Karpas-422 (cell line): ENCODE data around the gene FBN1. TPM values are rescaled to one million over a fixed set of nuclear protein-coding genes. Genes with fewer than 3 reads are reported as not detected.

Experiments
- DNase-seq: peaks from one replicate; pipeline ENCODE4 v3.0.0-alpha.2; 2015
- H2AFZ ChIP-seq: fragments of 200-600 bp; sonication (generic); 2 replicates; pipeline ENCODE4 v1.6.1; 2014; ENCODE audit warnings: antibody characterized with exemption, low read length, mixed read lengths
- H3K27ac ChIP-seq: fragments of 200-600 bp; sonication (generic); 2 replicates; pipeline ENCODE4 v1.5.1; 2014; ENCODE audit warnings: mild to moderate bottlenecking, low read length, moderate library complexity
- H3K27me3 ChIP-seq: fragments of 200-600 bp; sonication (generic); 2 replicates; pipeline ENCODE4 v1.6.1; 2014; ENCODE audit warnings: low read length, mixed read lengths
- H3K36me3 ChIP-seq: fragments of 200-600 bp; sonication (generic); 2 replicates; pipeline ENCODE4 v1.6.1; 2014; ENCODE audit warnings: low read length, mixed read lengths; ENCODE audit not compliant: insufficient read depth
- H3K4me1 ChIP-seq: fragments of 200-600 bp; sonication (generic); 2 replicates; pipeline ENCODE4 v1.6.1; 2014; ENCODE audit warnings: mild to moderate bottlenecking, low read length, mixed read lengths
- H3K4me2 ChIP-seq: fragments of 200-600 bp; sonication (generic); 2 replicates; pipeline ENCODE4 v1.6.1; 2014; ENCODE audit warnings: low read length, low read depth, mild to moderate bottlenecking; ENCODE audit not compliant: poor library complexity, severe bottlenecking
- H3K4me3 ChIP-seq: fragments of 200-600 bp; sonication (generic); 2 replicates; pipeline ENCODE4 v1.5.1; 2014; ENCODE audit warnings: mild to moderate bottlenecking, antibody characterized with exemption, low read length, mixed read lengths
- H3K79me2 ChIP-seq: fragments of 200-600 bp; sonication (generic); 2 replicates; pipeline ENCODE4 v1.6.1; 2014; ENCODE audit warnings: mild to moderate bottlenecking, low read length, mixed read lengths
- H3K9ac ChIP-seq: fragments of 200-600 bp; sonication (generic); 2 replicates; pipeline ENCODE4 v1.6.0; 2014; ENCODE audit warnings: low read length
- H3K9me2 ChIP-seq: fragments of 200-600 bp; sonication (generic), shearing (Covaris generic); replicated peaks from 2 replicates; pipeline ENCODE4 v1.6.0; 2014; ENCODE audit warnings: mild to moderate bottlenecking, low read length, moderate library complexity; ENCODE audit not compliant: insufficient read depth
- H3K9me3 ChIP-seq: fragments of 300-700, 200-600 bp; sonication (generic); 2 replicates; pipeline ENCODE4 v1.6.1; 2014; ENCODE audit warnings: low read length, mixed read lengths
- H4K20me1 ChIP-seq: fragments of 200-600 bp; sonication (generic); 2 replicates; pipeline ENCODE4 v1.6.1; 2014; ENCODE audit warnings: mild to moderate bottlenecking, antibody characterized with exemption, low read length, low read depth; ENCODE audit not compliant: insufficient read depth
- total RNA-seq: library from RNA; depleted of rRNA; stranded (reverse); fragments of >200 nt; shearing (Covaris generic); gene quantifications from 2 replicates; pipeline ENCODE4 v1.2.3, GENCODE V29; 2014; ENCODE audit warnings: low replicate concordance

FBN1 gene
- total RNA-seq, 1 experiment from 2014 or later: 0.86 TPM

GRCh38 chr15:48678851-48679250, 33.3 kb upstream of the FBN1 start:
- no peak overlapping the region for H3K9ac ChIP-seq
- H3K27ac ChIP-seq: no peak overlapping the region
- no peaks in the 10 kb centered on the region for H3K79me2 ChIP-seq
- no peaks in the 10 kb centered on the region for H3K9me3 ChIP-seq
- no peak overlapping the region for H3K4me3 ChIP-seq
- no peaks in the 10 kb centered on the region for H4K20me1 ChIP-seq
- no peaks in the 10 kb centered on the region for H3K36me3 ChIP-seq
- DNase-seq: no peak
- H3K27me3 ChIP-seq: no peaks in the 10 kb centered on the region
- no peak overlapping the region for H2AFZ ChIP-seq
- no peaks in the 10 kb centered on the region for H3K9me2 ChIP-seq
- no peak overlapping the region for H3K4me2 ChIP-seq
- no peaks in the 10 kb centered on the region for H3K4me1 ChIP-seq

- Histone ChIP-seq H3K9ac (no peak overlapping the region), H3K27me3 (no peaks in the 10 kb centered on the region), H3K4me3 (no peak overlapping the region), H3K36me3 (no peaks in the 10 kb centered on the region), H2AFZ (no peak overlapping the region), H3K9me3 (no peaks in the 10 kb centered on the region), H3K9me2 (no peaks in the 10 kb centered on the region), H4K20me1 (no peaks in the 10 kb centered on the region), H3K27ac (no peak overlapping the region), H3K4me2 (no peak overlapping the region), H3K79me2 (no peaks in the 10 kb centered on the region), H3K4me1 (no peaks in the 10 kb centered on the region)
- DNase-seq: no peak
These were observed 32.3 kb upstream of the FBN1 start for GRCh38 chr15:48677821-48678220.

GRCh38 chr15:48675436-48675835, 29.9 kb upstream of the FBN1 start:
- Histone ChIP-seq H3K9me3 (no peaks in the 10 kb centered on the region), H2AFZ (no peak overlapping the region), H4K20me1 (no peaks in the 10 kb centered on the region), H3K79me2 (no peaks in the 10 kb centered on the region), H3K4me3 (no peak overlapping the region), H3K27ac (no peak overlapping the region), H3K9ac (no peak overlapping the region), H3K27me3 (no peaks in the 10 kb centered on the region), H3K9me2 (no peaks in the 10 kb centered on the region), H3K4me1 (no peaks in the 10 kb centered on the region), H3K36me3 (no peaks in the 10 kb centered on the region), H3K4me2 (no peak overlapping the region)
- DNase-seq: no peak

GRCh38 chr15:48674876-48675275, 29.4 kb upstream of the FBN1 start:
- no peaks in the 10 kb centered on the region for H3K9me3 ChIP-seq
- H3K27ac ChIP-seq: no peak overlapping the region
- no peaks in the 10 kb centered on the region for H4K20me1 ChIP-seq
- H3K9ac ChIP-seq: no peak overlapping the region
- no peaks in the 10 kb centered on the region for H3K79me2 ChIP-seq
- H3K36me3 ChIP-seq: no peaks in the 10 kb centered on the region
- H3K9me2 ChIP-seq: no peaks in the 10 kb centered on the region
- H2AFZ ChIP-seq: no peak overlapping the region
- H3K4me3 ChIP-seq: no peak overlapping the region
- no peak overlapping the region for H3K4me2 ChIP-seq
- no peaks in the 10 kb centered on the region for H3K4me1 ChIP-seq
- no peaks in the 10 kb centered on the region for H3K27me3 ChIP-seq
- no peak for DNase-seq

- Histone ChIP-seq H4K20me1 (no peaks in the 10 kb centered on the region), H3K4me3 (no peak overlapping the region), H3K4me2 (no peak overlapping the region), H3K9me2 (no peaks in the 10 kb centered on the region), H3K27ac (no peak overlapping the region), H2AFZ (no peak overlapping the region), H3K79me2 (no peaks in the 10 kb centered on the region), H3K4me1 (no peaks in the 10 kb centered on the region), H3K9me3 (no peaks in the 10 kb centered on the region), H3K9ac (no peak overlapping the region), H3K36me3 (no peaks in the 10 kb centered on the region), H3K27me3 (no peaks in the 10 kb centered on the region)
- DNase-seq: no peak
These were observed 26.7 kb upstream of the FBN1 start for GRCh38 chr15:48672206-48672605.

GRCh38 chr15:48671103-48672022, 25.9 kb upstream of the FBN1 start:
- Histone ChIP-seq H3K27ac (no peak overlapping the region), H3K9ac (no peak overlapping the region), H3K79me2 (no peaks in the 10 kb centered on the region), H3K4me3 (no peak overlapping the region), H3K4me1 (no peaks in the 10 kb centered on the region), H4K20me1 (no peaks in the 10 kb centered on the region), H3K9me3 (no peaks in the 10 kb centered on the region), H3K36me3 (no peaks in the 10 kb centered on the region), H3K27me3 (no peaks in the 10 kb centered on the region), H3K9me2 (no peaks in the 10 kb centered on the region), H3K4me2 (no peak overlapping the region), H2AFZ (no peak overlapping the region)
- no peak for DNase-seq

- Histone ChIP-seq H3K4me3 (no peak overlapping the region), H2AFZ (no peak overlapping the region), H4K20me1 (no peaks in the 10 kb centered on the region), H3K4me1 (no peaks in the 10 kb centered on the region), H3K36me3 (no peaks in the 10 kb centered on the region), H3K4me2 (no peak overlapping the region), H3K9me3 (no peaks in the 10 kb centered on the region), H3K27me3 (no peaks in the 10 kb centered on the region), H3K27ac (no peak overlapping the region), H3K9me2 (no peaks in the 10 kb centered on the region), H3K9ac (no peak overlapping the region), H3K79me2 (no peaks in the 10 kb centered on the region)
- no peak for DNase-seq
These were observed 22.2 kb upstream of the FBN1 start for GRCh38 chr15:48667701-48668100.

GRCh38 chr15:48664436-48664835, 18.9 kb upstream of the FBN1 start:
- no peak overlapping the region for H3K4me2 ChIP-seq
- no peak overlapping the region for H3K4me3 ChIP-seq
- H3K27me3 ChIP-seq: no peaks in the 10 kb centered on the region
- H3K4me1 ChIP-seq: no peaks in the 10 kb centered on the region
- no peak overlapping the region for H2AFZ ChIP-seq
- no peaks in the 10 kb centered on the region for H3K9me2 ChIP-seq
- no peak overlapping the region for H3K9ac ChIP-seq
- H3K79me2 ChIP-seq: no peaks in the 10 kb centered on the region
- H4K20me1 ChIP-seq: no peaks in the 10 kb centered on the region
- no peak overlapping the region for H3K27ac ChIP-seq
- DNase-seq: no peak
- no peaks in the 10 kb centered on the region for H3K36me3 ChIP-seq
- H3K9me3 ChIP-seq: no peaks in the 10 kb centered on the region
